Measurements from ENCODE around the gene CSNK1G3.
"Not testable (repeated sequence)": the region's sequence is repeated elsewhere in the genome, so short reads cannot be mapped to it uniquely, and the experiment has no call there.

The CSNK1G3 gene

GRCh38 chr5:123561230-123561629, 49.3 kb downstream of the CSNK1G3 start:
- no peak for DNase-seq (ENCODE audit: low read depth)

GRCh38 chr5:123571927-123572326, 60.0 kb downstream of the CSNK1G3 start:
- DNase-seq (ENCODE audit: low read depth) = no peak

GRCh38 chr5:123578390-123578789, 66.4 kb downstream of the CSNK1G3 start:
- no peak for DNase-seq (ENCODE audit: low read depth)

- DNase-seq (ENCODE audit: low read depth) = no peak
Measured at GRCh38 chr5:123579410-123579809, 67.4 kb downstream of the CSNK1G3 start.

GRCh38 chr5:123582550-123583285, 70.7 kb downstream of the CSNK1G3 start:
- no peak for DNase-seq (ENCODE audit: low read depth)

- no peak for DNase-seq (ENCODE audit: low read depth)
Measured at GRCh38 chr5:123585871-123586270, 73.9 kb downstream of the CSNK1G3 start.

- no peak for DNase-seq (ENCODE audit: low read depth)
Measured at GRCh38 chr5:123594434-123594833, 82.5 kb downstream of the CSNK1G3 start.

GRCh38 chr5:123597018-123597417, 85.0 kb downstream of the CSNK1G3 start:
- DNase-seq (ENCODE audit: low read depth) = no peak

GRCh38 chr5:123598028-123598689, 86.2 kb downstream of the CSNK1G3 start:
- no peak for DNase-seq (ENCODE audit: low read depth)

- no peak for DNase-seq (ENCODE audit: low read depth)
Measured at GRCh38 chr5:123599171-123599570, 87.2 kb downstream of the CSNK1G3 start.

- DNase-seq (ENCODE audit: low read depth) = no peak
Measured at GRCh38 chr5:123601610-123602009, 89.6 kb downstream of the CSNK1G3 start.

- no peak for DNase-seq (ENCODE audit: low read depth)
Measured at GRCh38 chr5:123605822-123606221, 93.8 kb downstream of the CSNK1G3 start.

GRCh38 chr5:123610209-123610608, 98.2 kb downstream of the CSNK1G3 start:
- no peak for DNase-seq (ENCODE audit: low read depth)

GRCh38 chr5:123610665-123611405, 98.9 kb downstream of the CSNK1G3 start:
- DNase-seq (ENCODE audit: low read depth) = no peak

GRCh38 chr5:123611406-123611709, 99.4 kb downstream of the CSNK1G3 start:
- DNase-seq (ENCODE audit: low read depth) = no peak

GRCh38 chr5:123617561-123617960, 105.6 kb downstream of the CSNK1G3 start:
- DNase-seq (ENCODE audit: low read depth) = no peak

- DNase-seq (ENCODE audit: low read depth) = no peak
Measured at GRCh38 chr5:123626051-123626450, 114.1 kb downstream of the CSNK1G3 start.

GRCh38 chr5:123628860-123629544, 117.0 kb downstream of the CSNK1G3 start:
- no peak for DNase-seq (ENCODE audit: low read depth)

- no peak for DNase-seq (ENCODE audit: low read depth)
Measured at GRCh38 chr5:123636006-123636405, 124.0 kb downstream of the CSNK1G3 start.

- DNase-seq (ENCODE audit: low read depth) = not testable (repeated sequence)
Measured at GRCh38 chr5:123637028-123637427, 125.1 kb downstream of the CSNK1G3 start.

GRCh38 chr5:123639244-123639643, 127.3 kb downstream of the CSNK1G3 start:
- no peak for DNase-seq (ENCODE audit: low read depth)

- no peak for DNase-seq (ENCODE audit: low read depth)
Measured at GRCh38 chr5:123645024-123645603, 133.1 kb downstream of the CSNK1G3 start.
